MM.1S (cell line): ENCODE measurements around the gene STK32B.

ENCODE experiments used
- DNase-seq: peaks from one replicate; pipeline ENCODE4 v3.0.0-alpha.2; 2015
- H2AFZ ChIP-seq: fragments of 300-600 bp; sonication (generic); 2 replicates; pipeline ENCODE4 v1.6.0; 2016; ENCODE audit warnings: antibody characterized with exemption, low read length
- H3F3A ChIP-seq: fragments of 300-600 bp; sonication (generic); 2 replicates; pipeline ENCODE4 v1.6.1; 2016; ENCODE audit warnings: mild to moderate bottlenecking, antibody characterized with exemption, low read length, moderate library complexity, mixed read lengths; ENCODE audit not compliant: insufficient read depth
- H3K27ac ChIP-seq: fragments of 300-600 bp; sonication (generic); 2 replicates; pipeline ENCODE4 v1.5.1; 2016; ENCODE audit warnings: mild to moderate bottlenecking, low read length
- H3K27me3 ChIP-seq: fragments of 300-600 bp; sonication (generic); replicated peaks from 2 replicates; pipeline ENCODE4 v1.6.0; 2016; ENCODE audit warnings: low read length; ENCODE audit not compliant: insufficient read depth
- H3K36me3 ChIP-seq: fragments of 300-600 bp; sonication (generic); replicated peaks from 2 replicates; pipeline ENCODE4 v1.6.1; 2016; ENCODE audit warnings: mild to moderate bottlenecking, low read length, mixed read lengths; ENCODE audit not compliant: insufficient read depth
- H3K4me1 ChIP-seq: fragments of 300-600 bp; sonication (generic); 2 replicates; pipeline ENCODE4 v1.6.1; 2016; ENCODE audit warnings: low read length, mixed read lengths
- H3K4me2 ChIP-seq: fragments of 300-600 bp; sonication (generic); 2 replicates; pipeline ENCODE4 v1.6.0; 2016; ENCODE audit warnings: low read depth, low read length
- H3K4me3 ChIP-seq: fragments of 300-600 bp; sonication (generic); 2 replicates; pipeline ENCODE4 v1.5.1; 2016; ENCODE audit warnings: low read length, mixed read lengths
- H3K79me2 ChIP-seq: fragments of 300-600 bp; sonication (generic); 2 replicates; pipeline ENCODE4 v1.6.1; 2016; ENCODE audit warnings: mixed run types, low read length, mixed read lengths
- H3K9ac ChIP-seq: fragments of 300-600 bp; sonication (generic); 2 replicates; pipeline ENCODE4 v1.6.1; 2016; ENCODE audit warnings: low read length, mixed read lengths
- H3K9me2 ChIP-seq: fragments of 300-600 bp; sonication (generic); replicated peaks from 2 replicates; pipeline ENCODE4 v1.6.1; 2016; ENCODE audit warnings: mild to moderate bottlenecking, low read length, mixed read lengths; ENCODE audit not compliant: insufficient read depth
- H3K9me3 ChIP-seq: fragments of 300-600 bp; sonication (generic); replicated peaks from 2 replicates; pipeline ENCODE4 v1.6.1; 2016; ENCODE audit warnings: mild to moderate bottlenecking, low read length, mixed read lengths; ENCODE audit not compliant: insufficient read depth
- H4K20me1 ChIP-seq: fragments of 300-600 bp; sonication (generic); 2 replicates; pipeline ENCODE4 v1.6.1; 2016; ENCODE audit warnings: mild to moderate bottlenecking, low read length, moderate library complexity, mixed read lengths; ENCODE audit not compliant: insufficient read depth
- CTCF ChIP-seq: fragments of 300-600 bp; sonication (generic); IDR thresholded peaks from 2 replicates; pipeline ENCODE4 v1.5.1; 2016; ENCODE audit warnings: antibody characterized with exemption, low read length, mixed read lengths
- EZH2 ChIP-seq: fragments of 300-600 bp; sonication (generic); optimal IDR thresholded peaks from 2 replicates; pipeline ENCODE3; 2017; ENCODE audit warnings: low read depth, mild to moderate bottlenecking, antibody characterized with exemption, low read length, mixed read lengths
- EZH2phosphoT487 ChIP-seq: fragments of 300-600 bp; sonication (generic); IDR thresholded peaks from 2 replicates; pipeline ENCODE4 v1.6.1; 2018; ENCODE audit warnings: antibody characterized with exemption, low read length

The STK32B gene

GRCh38 chr4:5126857-5127256, 75.6 kb downstream of the STK32B start:
- no peaks in the 10 kb centered on the region for H3K9me2 ChIP-seq
- no peak for TF ChIP-seq EZH2
- no peak for TF ChIP-seq CTCF
- no peak for TF ChIP-seq EZH2phosphoT487
- no peak overlapping the region for H3K4me2 ChIP-seq
- H3K36me3 ChIP-seq: no peaks in the 10 kb centered on the region
- no peaks in the 10 kb centered on the region for H4K20me1 ChIP-seq
- H3K9ac ChIP-seq: no peak overlapping the region
- no peak overlapping the region for H3K27ac ChIP-seq
- no peaks in the 10 kb centered on the region for H3K27me3 ChIP-seq
- no peak overlapping the region for H3K4me3 ChIP-seq
- no peak overlapping the region for H2AFZ ChIP-seq
- H3K4me1 ChIP-seq: no peaks in the 10 kb centered on the region
- no peaks in the 10 kb centered on the region for H3F3A ChIP-seq
- H3K9me3 ChIP-seq: no peaks in the 10 kb centered on the region
- no peaks in the 10 kb centered on the region for H3K79me2 ChIP-seq
- no peak for DNase-seq

DNA sequence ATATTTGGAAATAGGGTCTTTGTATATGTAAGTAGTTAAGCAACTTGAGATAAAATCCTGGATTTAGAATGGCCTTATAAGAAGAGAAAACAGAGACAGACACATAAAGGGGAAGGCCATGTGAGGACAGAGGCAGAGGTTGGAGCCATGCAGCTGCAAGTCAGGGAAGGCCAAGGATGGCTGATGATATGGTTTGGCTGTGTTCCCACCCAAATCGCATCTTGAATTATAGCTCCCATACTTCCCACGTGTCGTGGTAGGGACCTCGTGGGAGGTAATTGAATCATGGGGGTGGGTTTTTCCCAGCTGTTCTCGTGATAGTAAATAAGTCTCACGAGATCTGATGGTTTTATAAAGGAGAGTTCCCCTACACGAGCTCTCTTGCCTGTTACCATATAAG, 76.3 kb downstream of the STK32B start:
- H3K79me2 ChIP-seq: no peaks in the 10 kb centered on the region
- H2AFZ ChIP-seq: no peak overlapping the region
- no peaks in the 10 kb centered on the region for H3K27me3 ChIP-seq
- no peak overlapping the region for H3K27ac ChIP-seq
- H3K4me3 ChIP-seq: no peak overlapping the region
- no peaks in the 10 kb centered on the region for H3K9me3 ChIP-seq
- no peaks in the 10 kb centered on the region for H3K9me2 ChIP-seq
- H3K9ac ChIP-seq: no peak overlapping the region
- no peak for DNase-seq
- TF ChIP-seq EZH2: no peak
- no peak for TF ChIP-seq CTCF
- no peak for TF ChIP-seq EZH2phosphoT487
- no peaks in the 10 kb centered on the region for H3K36me3 ChIP-seq
- no peaks in the 10 kb centered on the region for H4K20me1 ChIP-seq
- H3K4me2 ChIP-seq: no peak overlapping the region
- no peaks in the 10 kb centered on the region for H3F3A ChIP-seq
- H3K4me1 ChIP-seq: no peaks in the 10 kb centered on the region

DNA sequence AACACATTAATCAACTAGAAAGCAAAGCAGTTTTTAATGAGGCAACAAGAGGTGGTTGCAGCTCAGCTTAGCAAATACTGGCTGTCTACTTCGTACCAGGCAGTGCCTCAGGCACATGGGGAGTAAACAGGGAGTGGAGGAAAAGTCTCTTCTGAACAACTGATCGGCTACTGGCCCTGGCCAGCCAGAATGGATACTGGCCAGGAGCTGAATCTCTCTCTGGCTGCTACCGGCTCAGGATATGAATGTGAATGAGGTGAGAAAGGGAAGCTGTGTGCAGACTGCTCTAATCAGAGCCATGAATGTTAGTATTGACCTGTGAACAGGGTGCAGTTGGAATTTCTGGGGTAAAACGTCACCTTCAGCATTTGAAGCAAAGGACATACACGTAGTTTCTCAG, 77.3 kb downstream of the STK32B start:
- Histone ChIP-seq H3K27ac (no peak overlapping the region), H3K9me2 (no peaks in the 10 kb centered on the region), H3K4me2 (no peak overlapping the region)

More for the DNA sequence above, 77.3 kb downstream of the STK32B start:
- H3K79me2 ChIP-seq: no peaks in the 10 kb centered on the region
- H3K4me3 ChIP-seq: no peak overlapping the region
- no peaks in the 10 kb centered on the region for H3K9me3 ChIP-seq
- no peaks in the 10 kb centered on the region for H4K20me1 ChIP-seq
- no peak overlapping the region for H3K9ac ChIP-seq
- DNase-seq: no peak
- H3F3A ChIP-seq: no peaks in the 10 kb centered on the region
- H2AFZ ChIP-seq: no peak overlapping the region
- TF ChIP-seq EZH2phosphoT487 (no peak), CTCF (no peak), EZH2 (no peak)
- H3K27me3 ChIP-seq: no peaks in the 10 kb centered on the region
- H3K36me3 ChIP-seq: no peaks in the 10 kb centered on the region
- no peaks in the 10 kb centered on the region for H3K4me1 ChIP-seq
